Body of pancreas (tissue), 4 donors: ENCODE measurements around the gene CNGA3. TPM values are rescaled to one million over a fixed set of nuclear protein-coding genes. Genes with fewer than 3 reads are reported as not detected.

ENCODE experiments used
- ATAC-seq: fragments of 150-250 bp; one replicate; pipeline ENCODE4 v1.9.1; 2016
- DNase-seq, 4 donors: peaks; one replicate each; pipeline ENCODE4 v3.0.0-alpha.2; 2019
- H3K27ac ChIP-seq, 4 donors: fragments of 200-600 bp; sonication (generic); 1 replicate in 3 of 4; 2 replicates in 1 of 4; pipeline versions ENCODE4 v1.5.1 to v1.6.1; 2016 to 2019; ENCODE audit warnings: mild to moderate bottlenecking in 1 of 4, mixed read lengths in 1 of 4, moderate library complexity in 1 of 4
- H3K27me3 ChIP-seq, 2 donors: fragments of 200-600 bp; sonication (generic); one replicate each; pipeline ENCODE4 v1.6.0; 2016; ENCODE audit warnings: mild to moderate bottlenecking in 1 of 2
- H3K36me3 ChIP-seq, 2 donors: fragments of 200-600 bp; sonication (generic); replicated peaks in 1 of 2; 2 replicates each; pipeline ENCODE4 v1.5.1; 2016; ENCODE audit warnings: low read depth in 2 of 2; ENCODE audit not compliant: insufficient read depth in 1 of 2
- H3K4me1 ChIP-seq: fragments of 200-600 bp; sonication (generic); one replicate; pipeline ENCODE4 v1.6.0; 2016
- H3K4me3 ChIP-seq, 2 donors: fragments of 200-600 bp; sonication (generic); 1 replicate in 1 of 2; 2 replicates in 1 of 2; pipeline ENCODE4 v1.5.1; 2016 to 2019
- H3K9me3 ChIP-seq, 3 donors: fragments of 200-600 bp; sonication (generic); 1 replicate in 2 of 3; 2 replicates in 1 of 3; pipeline ENCODE4 v1.5.1; 2016
- POLR2A ChIP-seq, 3 donors: fragments of 450-650 bp; IDR thresholded peaks; one replicate each; pipeline ENCODE4 v1.6.1; 2016; ENCODE audit warnings: antibody characterized with exemption in 3 of 3, mild to moderate bottlenecking in 2 of 3
- WGBS, 2 donors: methylation state at CpG; one replicate each; pipeline ENCODE4 v1.1.5; 2017; 5-methylcytosine and 5-hydroxymethylcytosine counted together
- intact Hi-C: fragments of 100-400 bp; cut with DNase I; formaldehyde crosslinking; loops from one replicate; pipeline ENCODE4 v1.15.1; 2023
- total RNA-seq, 2 donors: library from RNA; depleted of rRNA; stranded (reverse); fragments of >200 nt; gene quantifications; one replicate each; pipeline ENCODE4 v1.1.0, GENCODE V29; 2016
- TF ChIP-seq, protein P1 (sequence below), 7 experiments: fragments of 450-650 bp in 4 of 7; fragments of 200-600 bp in 3 of 7; sonication (generic) in 3 of 7; IDR thresholded peaks; one replicate each; pipeline ENCODE4 v1.5.1; 2016 to 2019; ENCODE audit warnings: antibody characterized with exemption in 7 of 7

CNGA3 gene
- total RNA-seq, 2 donors from 2014 or later, result 1.3 TPM; not detected in 1

DNA sequence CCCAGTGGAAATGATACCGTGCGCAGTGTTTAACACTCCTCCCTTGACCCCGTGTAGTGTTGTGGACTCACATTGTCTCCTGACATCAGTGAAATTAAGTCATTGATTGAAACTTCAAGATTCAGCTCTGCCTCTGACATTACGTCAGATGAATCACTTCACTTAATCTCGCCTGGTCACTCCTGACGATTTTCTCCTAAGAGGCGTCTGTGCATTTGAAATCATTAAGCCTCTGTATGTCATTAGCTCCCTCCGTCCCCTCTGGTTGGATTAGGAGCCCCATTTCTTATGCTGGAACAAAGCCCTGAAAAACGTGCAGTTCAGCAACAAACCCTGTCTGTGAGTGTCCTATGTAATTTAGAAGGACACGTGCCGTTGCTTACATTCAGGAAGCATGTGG, 36.7 kb upstream of the CNGA3 start:
- Histone ChIP-seq H3K4me1 (no peaks in the 10 kb centered on the region), H3K9me3 (no peaks in the 10 kb centered on the region), H3K27ac (no peak overlapping the region), H3K27me3 (no peaks in the 10 kb centered on the region), H3K4me3 (no peak overlapping the region), H3K36me3 (no peaks in the 10 kb centered on the region)
- 67 to 79% methylated on average over 11 of the region's 11 CpGs for WGBS, 2 donors
- TF ChIP-seq, protein P1, sequence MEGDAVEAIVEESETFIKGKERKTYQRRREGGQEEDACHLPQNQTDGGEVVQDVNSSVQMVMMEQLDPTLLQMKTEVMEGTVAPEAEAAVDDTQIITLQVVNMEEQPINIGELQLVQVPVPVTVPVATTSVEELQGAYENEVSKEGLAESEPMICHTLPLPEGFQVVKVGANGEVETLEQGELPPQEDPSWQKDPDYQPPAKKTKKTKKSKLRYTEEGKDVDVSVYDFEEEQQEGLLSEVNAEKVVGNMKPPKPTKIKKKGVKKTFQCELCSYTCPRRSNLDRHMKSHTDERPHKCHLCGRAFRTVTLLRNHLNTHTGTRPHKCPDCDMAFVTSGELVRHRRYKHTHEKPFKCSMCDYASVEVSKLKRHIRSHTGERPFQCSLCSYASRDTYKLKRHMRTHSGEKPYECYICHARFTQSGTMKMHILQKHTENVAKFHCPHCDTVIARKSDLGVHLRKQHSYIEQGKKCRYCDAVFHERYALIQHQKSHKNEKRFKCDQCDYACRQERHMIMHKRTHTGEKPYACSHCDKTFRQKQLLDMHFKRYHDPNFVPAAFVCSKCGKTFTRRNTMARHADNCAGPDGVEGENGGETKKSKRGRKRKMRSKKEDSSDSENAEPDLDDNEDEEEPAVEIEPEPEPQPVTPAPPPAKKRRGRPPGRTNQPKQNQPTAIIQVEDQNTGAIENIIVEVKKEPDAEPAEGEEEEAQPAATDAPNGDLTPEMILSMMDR (IDR thresholded peaks at IDR 0.05), result no peak
- no peak for TF ChIP-seq POLR2A (IDR thresholded peaks at IDR 0.05)
- no peak for ATAC-seq
- intact Hi-C loops, result no loop called here
- no peak for DNase-seq

DNA sequence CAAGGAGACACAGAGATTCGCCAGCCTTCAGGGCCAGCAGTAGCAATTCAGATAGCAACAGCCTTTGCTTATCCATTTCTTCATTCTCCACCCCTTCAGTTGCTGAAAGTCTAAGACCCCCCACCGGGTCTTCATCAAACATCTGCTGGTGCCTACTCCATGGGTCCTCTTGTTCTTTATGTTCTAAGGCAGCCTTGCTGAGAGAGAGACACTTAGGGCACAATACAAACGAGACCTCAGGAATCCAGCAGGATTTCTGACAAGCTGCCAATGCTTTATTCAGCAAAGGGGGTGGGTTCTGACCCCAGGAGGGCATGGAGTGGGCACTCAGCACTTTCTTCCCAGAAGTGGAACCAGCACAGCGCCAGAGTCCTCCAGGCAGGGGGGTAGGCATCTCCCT, 36.2 kb upstream of the CNGA3 start:
- no peak overlapping the region for H3K27ac ChIP-seq
- intact Hi-C loops, result no loop called here
- no peak for TF ChIP-seq POLR2A (IDR thresholded peaks at IDR 0.05)
- TF ChIP-seq, protein P1 (IDR thresholded peaks at IDR 0.05), result no peak
- no peaks in the 10 kb centered on the region for H3K9me3 ChIP-seq
- no peak overlapping the region for H3K4me3 ChIP-seq
- no peaks in the 10 kb centered on the region for H3K36me3 ChIP-seq
- no peak for ATAC-seq
- H3K4me1 ChIP-seq, result no peaks in the 10 kb centered on the region
- no peak for DNase-seq
- H3K27me3 ChIP-seq, result no peaks in the 10 kb centered on the region
- 64 to 72% methylated on average over 4 of the region's 4 CpGs for WGBS, 2 donors

DNA sequence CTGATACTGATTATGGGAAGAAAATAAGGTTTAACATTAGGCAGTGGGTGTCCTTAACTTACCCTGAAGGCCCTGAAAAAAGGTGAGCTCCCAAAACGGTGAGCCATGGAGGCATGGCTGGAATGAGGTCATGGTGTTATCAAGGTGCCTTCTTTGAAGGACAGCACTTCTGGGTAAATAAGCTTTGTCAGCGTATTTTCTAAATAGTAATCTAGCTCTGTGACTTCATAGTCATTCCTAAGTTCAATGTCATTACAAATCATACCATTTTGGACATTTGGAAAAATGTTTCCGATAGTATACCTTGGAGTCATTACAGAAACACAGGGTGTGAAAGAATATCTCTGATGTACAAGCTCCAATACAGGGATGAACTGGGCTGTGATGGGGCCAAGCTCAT, 35.2 kb upstream of the CNGA3 start:
- Histone ChIP-seq H3K27me3 (no peaks in the 10 kb centered on the region), H3K27ac (no peak overlapping the region), H3K4me1 (no peaks in the 10 kb centered on the region), H3K4me3 (no peak overlapping the region), H3K9me3 (no peaks in the 10 kb centered on the region), H3K36me3 (no peaks in the 10 kb centered on the region)
- intact Hi-C loops, result no loop called here
- TF ChIP-seq, protein P1 (IDR thresholded peaks at IDR 0.05), result no peak
- no peak for TF ChIP-seq POLR2A (IDR thresholded peaks at IDR 0.05)
- ATAC-seq (no peak), DNase-seq (no peak)
- 52 to 60% methylated on average over 3 of the region's 3 CpGs for WGBS, 2 donors

DNA sequence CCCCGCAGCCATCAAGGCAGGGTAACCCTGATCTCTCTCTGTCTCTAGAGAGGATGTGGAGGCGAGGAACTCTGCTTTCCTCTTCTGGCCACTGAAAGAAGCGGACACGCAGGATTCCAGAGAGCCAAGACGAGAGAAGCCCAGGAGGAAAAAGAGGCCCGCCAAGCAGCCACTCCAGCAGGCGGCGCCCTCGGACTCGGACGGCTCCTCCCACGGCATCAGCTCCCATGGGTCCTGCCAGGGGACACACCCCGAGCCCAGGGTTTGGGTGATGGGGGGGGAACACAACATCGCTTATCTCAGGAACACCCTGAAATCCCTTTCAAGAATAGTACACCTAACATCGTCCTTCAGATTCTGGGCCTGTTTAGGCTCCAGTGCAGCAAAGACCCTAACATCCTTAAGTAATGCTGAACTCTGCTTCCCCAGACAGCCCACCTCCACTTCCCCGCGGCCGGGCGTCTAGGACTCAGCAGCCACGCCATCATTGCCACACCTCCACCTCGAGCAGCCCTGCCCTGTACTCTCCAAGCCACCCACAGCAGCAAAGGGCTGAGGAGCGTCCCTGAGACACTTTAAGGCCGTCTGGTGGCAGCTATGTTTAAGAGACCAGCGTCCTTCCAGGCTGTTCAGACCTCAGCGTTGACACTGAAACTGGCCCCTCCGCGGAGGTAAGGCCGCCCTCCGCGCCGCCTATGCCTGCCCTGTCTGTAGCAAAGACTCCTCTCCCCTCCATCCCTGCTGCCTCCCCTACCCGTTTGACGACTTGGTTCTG, 34.3 kb upstream of the CNGA3 start:
- DNase-seq (no peak), ATAC-seq (no peak)
- no peaks in the 10 kb centered on the region for H3K27me3 ChIP-seq
- no peak overlapping the region for H3K27ac ChIP-seq
- TF ChIP-seq, protein P1 (IDR thresholded peaks at IDR 0.05), result no peak
- no peak for TF ChIP-seq POLR2A (IDR thresholded peaks at IDR 0.05)
- no peaks in the 10 kb centered on the region for H3K4me1 ChIP-seq
- no peaks in the 10 kb centered on the region for H3K36me3 ChIP-seq
- 65 to 71% methylated on average over 30 to 33 of the region's 33 CpGs for WGBS, 2 donors
- intact Hi-C loops, result no loop called here
- no peak overlapping the region for H3K4me3 ChIP-seq
- H3K9me3 ChIP-seq, result no peaks in the 10 kb centered on the region
